ENCODE results near the gene MRPL48. TPM values are rescaled to one million over a fixed set of nuclear protein-coding genes. Genes with fewer than 3 reads are reported as not detected.
A peak's percentile ranks its signal among the peaks of the same experiment; 100 is the strongest.
"Not testable (repeated sequence)": the region's sequence is repeated elsewhere in the genome, so short reads cannot be mapped to it uniquely, and the experiment has no call there.

Gene MRPL48
- total RNA-seq, 1 donor from 2014 or later = 23.3 TPM

- no peaks in the 10 kb centered on the region for H3K4me1 ChIP-seq
- no peaks in the 10 kb centered on the region for H3K9me3 ChIP-seq
- TF ChIP-seq POLR2AphosphoS5 (IDR thresholded peaks at IDR 0.05; ENCODE audit: insufficient read depth in 1 of 2, low read depth in 1 of 2) (no peak), CTCF (IDR thresholded peaks at IDR 0.05) (no peak), POLR2A (IDR thresholded peaks at IDR 0.05) (no peak)
- no peak for DNase-seq (ENCODE audit: extremely low spot score in 2 of 2)
- H3K36me3 ChIP-seq = no peaks in the 10 kb centered on the region
- intact Hi-C loops (cut with DNase I) = no loop called here
- H3K27ac ChIP-seq = no peak overlapping the region
- no peak overlapping the region for H3K4me3 ChIP-seq
- no peaks in the 10 kb centered on the region for H3K27me3 ChIP-seq
Measured at GRCh38 chr11:73766763-73767162, 20.9 kb upstream of the MRPL48 start.

GRCh38 chr11:73770811-73771210 is 16.9 kb upstream of the MRPL48 start:
- H3K4me3 ChIP-seq; H3K27me3 ChIP-seq; H3K27ac ChIP-seq; DNase-seq (ENCODE audit: extremely low spot score in 2 of 2); H3K36me3 ChIP-seq; H3K9me3 ChIP-seq; H3K4me1 ChIP-seq; intact Hi-C loops (cut with DNase I): not testable (repeated sequence)

GRCh38 chr11:73779084-73779902 is 8.4 kb upstream of the MRPL48 start:
- Histone ChIP-seq H3K9me3 (no peaks in the 10 kb centered on the region), H3K36me3 (no peaks in the 10 kb centered on the region), H3K27ac (peak overlapping the region; percentile 88), H3K4me1 (no peaks in the 10 kb centered on the region), H3K27me3 (no peaks in the 10 kb centered on the region), H3K4me3 (peak overlapping the region; percentile 47 to 50)
- peak in 1 of 2 donors; percentile 14 for TF ChIP-seq POLR2A (IDR thresholded peaks at IDR 0.05)
- TF ChIP-seq CTCF (IDR thresholded peaks at IDR 0.05) = no peak
- TF ChIP-seq POLR2AphosphoS5 (IDR thresholded peaks at IDR 0.05; ENCODE audit: insufficient read depth in 1 of 2, low read depth in 1 of 2) = peak; percentile 93 to 94
- DNase-seq (ENCODE audit: extremely low spot score in 2 of 2) = peak in 1 of 2 donors; percentile 98
- intact Hi-C loops (cut with DNase I) = no loop called here

GRCh38 chr11:73781303-73781702 is 6.4 kb upstream of the MRPL48 start:
- intact Hi-C loops (cut with DNase I) = no loop called here
- TF ChIP-seq CTCF (IDR thresholded peaks at IDR 0.05) (no peak), POLR2A (IDR thresholded peaks at IDR 0.05) (no peak), POLR2AphosphoS5 (IDR thresholded peaks at IDR 0.05; ENCODE audit: insufficient read depth in 1 of 2, low read depth in 1 of 2) (no peak)

GRCh38 chr11:73783483-73784020 is 4.1 kb upstream of the MRPL48 start:
- Histone ChIP-seq H3K9me3 (no peaks in the 10 kb centered on the region), H3K27ac (no peak overlapping the region), H3K4me1 (peaks cover 9% of the 10 kb centered on the region), H3K4me3 (no peak overlapping the region), H3K36me3 (no peaks in the 10 kb centered on the region), H3K27me3 (no peaks in the 10 kb centered on the region)
- TF ChIP-seq POLR2A (IDR thresholded peaks at IDR 0.05) = no peak
- TF ChIP-seq POLR2AphosphoS5 (IDR thresholded peaks at IDR 0.05; ENCODE audit: insufficient read depth in 1 of 2, low read depth in 1 of 2) = no peak
- DNase-seq (ENCODE audit: extremely low spot score in 2 of 2) = no peak
- intact Hi-C loops (cut with DNase I) = no loop called here

More at GRCh38 chr11:73781303-73781702, 6.4 kb upstream of the MRPL48 start:
- Histone ChIP-seq H3K27ac (no peak overlapping the region), H3K36me3 (no peaks in the 10 kb centered on the region), H3K9me3 (no peaks in the 10 kb centered on the region), H3K27me3 (no peaks in the 10 kb centered on the region), H3K4me3 (no peak overlapping the region), H3K4me1 (no peaks in the 10 kb centered on the region)
- no peak for DNase-seq (ENCODE audit: extremely low spot score in 2 of 2)

- H3K27me3 ChIP-seq = no peaks in the 10 kb centered on the region
- H3K27ac ChIP-seq = no peak overlapping the region
- no peak for DNase-seq (ENCODE audit: extremely low spot score in 2 of 2)
- intact Hi-C loops (cut with DNase I) = no loop called here
- H3K4me3 ChIP-seq = no peak overlapping the region
- H3K9me3 ChIP-seq = no peaks in the 10 kb centered on the region
- no peaks in the 10 kb centered on the region for H3K36me3 ChIP-seq
- H3K4me1 ChIP-seq = peaks cover 15% of the 10 kb centered on the region
- TF ChIP-seq POLR2A (IDR thresholded peaks at IDR 0.05) (no peak), POLR2AphosphoS5 (IDR thresholded peaks at IDR 0.05; ENCODE audit: insufficient read depth in 1 of 2, low read depth in 1 of 2) (no peak), CTCF (IDR thresholded peaks at IDR 0.05) (no peak)
Measured at GRCh38 chr11:73784080-73784634, 3.5 kb upstream of the MRPL48 start.

Measured in vagina (tissue), 2 donors.